ENCODE data around the gene PHKG2.
A peak's percentile ranks its signal among the peaks of the same experiment; 100 is the strongest.

PHKG2 gene

GRCh38 chr16:30786115-30786935 is 38.1 kb downstream of the PHKG2 start:
- Histone ChIP-seq H3K27me3 (ENCODE audit: control insufficient read depth, insufficient read depth, low read length) (no peaks in the 10 kb centered on the region), H3K27ac (ENCODE audit: low read depth, low read length) (peak overlapping the region; percentile 88), H3K36me3 (ENCODE audit: control insufficient read depth, insufficient read depth, low read length) (peaks cover 14% of the 10 kb centered on the region), H3K4me3 (ENCODE audit: low read length) (peak overlapping the region; percentile 91), H3K9ac (ENCODE audit: low read length) (no peak overlapping the region), H3K4me1 (ENCODE audit: control insufficient read depth, insufficient read depth, low read length) (peaks cover 7% of the 10 kb centered on the region)

DNA sequence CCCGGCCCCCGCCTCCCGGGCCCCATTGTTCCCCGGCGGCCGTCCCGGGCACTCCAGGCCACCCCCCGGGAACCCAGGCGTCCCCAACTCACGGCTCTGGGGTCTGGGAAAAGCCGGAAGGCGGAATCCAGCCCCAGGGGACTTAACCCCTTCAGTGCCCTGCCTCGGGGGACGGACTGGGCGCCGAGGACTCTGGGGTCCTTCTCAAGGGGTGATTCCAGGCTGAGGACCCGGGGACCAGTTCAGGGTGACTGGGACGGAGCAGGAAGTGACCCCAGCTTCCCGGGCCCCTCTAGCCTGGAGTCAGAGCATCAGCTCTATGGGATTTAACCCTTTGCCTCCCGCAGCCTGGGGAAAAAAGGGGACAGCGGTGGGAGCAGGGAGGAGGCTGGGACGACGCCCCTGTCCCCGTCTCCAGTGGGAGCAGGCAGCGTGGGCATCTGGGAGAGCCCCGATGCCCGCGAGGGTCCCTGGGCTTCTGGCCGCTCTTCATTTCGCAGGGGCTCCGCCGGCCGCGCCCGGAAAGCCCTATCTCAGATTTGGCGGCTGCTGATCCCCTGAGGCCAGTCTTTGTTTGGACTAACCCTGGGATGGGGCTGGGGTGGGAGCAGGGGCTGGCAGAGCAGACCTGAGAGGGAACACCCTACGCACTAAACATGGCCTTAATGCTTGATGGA is 38.8 kb downstream of the PHKG2 start, which contains the start of gene ZNF629:
Gene ZNF629 (minus strand): TSS at position 270 of the 677 bp plus-strand sequence. CDS start 2,723 bp downstream, outside the sequence.
- Histone ChIP-seq H3K4me1 (ENCODE audit: control insufficient read depth, insufficient read depth, low read length) (peaks cover 7% of the 10 kb centered on the region), H3K4me3 (ENCODE audit: low read length) (peak within 1 kb of the TSS; percentile 91), H3K36me3 (ENCODE audit: control insufficient read depth, insufficient read depth, low read length) (peaks cover 14% of the 10 kb centered on the region), H3K9ac (ENCODE audit: low read length) (peak within 1 kb of the TSS; percentile 92), H3K27ac (ENCODE audit: low read depth, low read length) (peak within 1 kb of the TSS; percentile 88), H3K27me3 (ENCODE audit: control insufficient read depth, insufficient read depth, low read length) (no peaks in the 10 kb centered on the region)

DNA sequence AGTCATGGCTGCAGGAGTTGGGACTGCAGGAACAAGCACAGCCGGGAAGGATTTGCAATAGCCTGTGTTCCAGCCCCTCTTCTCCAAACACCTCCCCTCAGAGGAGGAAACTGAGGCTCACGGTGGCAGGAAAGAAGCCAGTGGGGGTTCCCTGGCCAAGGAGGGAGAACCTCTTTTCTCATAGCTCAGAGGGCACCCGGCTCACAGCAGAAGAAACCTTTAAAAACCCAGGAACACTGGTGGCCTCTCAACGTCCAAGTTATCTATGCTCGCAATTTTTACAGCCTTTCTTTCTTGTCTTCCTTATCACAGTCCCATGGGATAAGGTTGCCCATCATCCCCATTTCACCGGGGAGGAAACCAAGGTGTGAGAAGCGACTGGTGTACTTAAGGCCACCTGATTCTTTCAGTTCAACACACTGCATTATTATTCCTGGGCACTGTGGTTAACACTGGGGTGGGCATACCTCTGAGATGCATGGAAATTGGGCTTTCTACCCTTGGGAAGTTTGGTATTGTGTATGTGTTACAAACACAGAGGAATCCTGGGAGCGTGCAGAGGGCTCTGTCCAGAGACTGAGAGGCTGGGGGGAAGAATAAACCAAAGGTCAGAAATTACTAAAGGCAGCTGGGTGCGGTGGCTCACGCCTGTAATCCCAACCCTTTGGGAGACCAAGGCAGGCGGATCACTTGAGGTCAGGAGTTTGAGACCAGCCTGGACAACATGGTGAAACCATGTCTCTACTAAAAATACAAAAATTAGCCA is 39.6 kb downstream of the PHKG2 start:
- Histone ChIP-seq H3K4me3 (ENCODE audit: low read length) (peak overlapping the region; percentile 91), H3K27ac (ENCODE audit: low read depth, low read length) (peak overlapping the region; percentile 88), H3K36me3 (ENCODE audit: control insufficient read depth, insufficient read depth, low read length) (peaks cover 9% of the 10 kb centered on the region), H3K4me1 (ENCODE audit: control insufficient read depth, insufficient read depth, low read length) (peaks cover 7% of the 10 kb centered on the region), H3K9ac (ENCODE audit: low read length) (peak overlapping the region; percentile 92), H3K27me3 (ENCODE audit: control insufficient read depth, insufficient read depth, low read length) (no peaks in the 10 kb centered on the region)

DNA sequence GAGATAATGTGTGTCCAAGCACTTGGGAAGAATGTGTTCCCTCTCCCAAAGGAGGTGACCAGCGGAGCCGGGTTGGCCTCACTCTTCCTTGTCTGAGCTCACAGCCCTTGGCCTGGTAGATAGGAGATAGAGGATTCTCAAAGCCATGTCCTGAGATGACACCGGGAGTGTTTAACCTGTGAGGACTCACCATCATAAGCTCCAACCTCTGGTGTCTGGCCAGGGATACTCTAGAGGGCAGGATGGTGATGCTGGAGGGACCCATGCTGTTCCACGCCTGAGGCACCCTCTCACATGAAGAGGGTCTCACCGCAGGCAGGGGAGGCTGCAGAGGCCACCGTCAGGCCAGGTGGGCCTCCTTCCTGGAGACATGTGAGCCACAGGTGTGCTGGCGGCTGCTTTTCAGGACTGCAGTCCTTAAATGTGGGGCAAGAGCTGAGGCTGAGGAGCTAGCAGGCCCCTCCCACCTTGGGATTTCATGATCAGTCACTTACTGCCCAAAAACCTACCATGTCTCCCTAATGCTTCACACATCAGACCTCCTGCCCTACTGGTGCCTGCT is 45.4 kb downstream of the PHKG2 start:
- H3K36me3 ChIP-seq (ENCODE audit: control insufficient read depth, insufficient read depth, low read length) = no peaks in the 10 kb centered on the region
- no peak overlapping the region for H3K4me3 ChIP-seq (ENCODE audit: low read length)
- H3K27me3 ChIP-seq (ENCODE audit: control insufficient read depth, insufficient read depth, low read length) = no peaks in the 10 kb centered on the region
- H3K27ac ChIP-seq (ENCODE audit: low read depth, low read length) = no peak overlapping the region
- no peaks in the 10 kb centered on the region for H3K4me1 ChIP-seq (ENCODE audit: control insufficient read depth, insufficient read depth, low read length)
- H3K9ac ChIP-seq (ENCODE audit: low read length) = no peak overlapping the region

- H3K4me3 ChIP-seq (ENCODE audit: low read length) = no peak overlapping the region
- H3K27me3 ChIP-seq (ENCODE audit: control insufficient read depth, insufficient read depth, low read length) = no peaks in the 10 kb centered on the region
- H3K4me1 ChIP-seq (ENCODE audit: control insufficient read depth, insufficient read depth, low read length) = no peaks in the 10 kb centered on the region
- H3K27ac ChIP-seq (ENCODE audit: low read depth, low read length) = no peak overlapping the region
- H3K36me3 ChIP-seq (ENCODE audit: control insufficient read depth, insufficient read depth, low read length) = no peaks in the 10 kb centered on the region
- H3K9ac ChIP-seq (ENCODE audit: low read length) = no peak overlapping the region
These were observed 46.4 kb downstream of the PHKG2 start for GRCh38 chr16:30794634-30795033.

- Histone ChIP-seq H3K36me3 (ENCODE audit: control insufficient read depth, insufficient read depth, low read length) (no peaks in the 10 kb centered on the region), H3K27ac (ENCODE audit: low read depth, low read length) (no peak overlapping the region), H3K4me3 (ENCODE audit: low read length) (no peak overlapping the region), H3K4me1 (ENCODE audit: control insufficient read depth, insufficient read depth, low read length) (no peaks in the 10 kb centered on the region), H3K27me3 (ENCODE audit: control insufficient read depth, insufficient read depth, low read length) (no peaks in the 10 kb centered on the region), H3K9ac (ENCODE audit: low read length) (no peak overlapping the region)
These were observed 49.6 kb downstream of the PHKG2 start for GRCh38 chr16:30797670-30798309.
